Lower lobe of right lung (tissue), 2 donors: ENCODE data around the gene GNG7. TPM values are rescaled to one million over a fixed set of nuclear protein-coding genes. Genes with fewer than 3 reads are reported as not detected.

Experiments
- ATAC-seq, 2 donors: fragments of 200-7000 bp; cut with Tn5 transposase; one replicate each; pipeline ENCODE4 v1.9.1; 2020 to 2022; ENCODE audit warnings: mild to moderate bottlenecking in 2 of 2, moderate library complexity in 2 of 2
- DNase-seq: peaks from one replicate; pipeline ENCODE4 v3.0.0-alpha.2; 2020
- H3K27ac ChIP-seq: fragments of 200-600 bp; one replicate; pipeline ENCODE4 v1.8.0; 2022
- H3K27me3 ChIP-seq: fragments of 200-600 bp; one replicate; pipeline ENCODE4 v1.8.0; 2022; ENCODE audit warnings: low read depth
- H3K36me3 ChIP-seq: fragments of 200-600 bp; one replicate; pipeline ENCODE4 v1.8.0; 2022; ENCODE audit warnings: mild to moderate bottlenecking
- H3K4me1 ChIP-seq: fragments of 200-600 bp; one replicate; pipeline ENCODE4 v1.8.0; 2022
- H3K4me3 ChIP-seq: fragments of 200-600 bp; one replicate; pipeline ENCODE4 v1.8.0; 2022; ENCODE audit warnings: mild to moderate bottlenecking
- H3K9me3 ChIP-seq: fragments of 200-600 bp; one replicate; pipeline ENCODE4 v1.8.0; 2022
- intact Hi-C: fragments of 100-400 bp; cut with DNase I; formaldehyde crosslinking; loops from one replicate; pipeline ENCODE4 v1.11.0; 2022
- total RNA-seq: library from RNA; stranded (reverse); fragmentation: NEBNext Ultra II Directional; extraction: Animal tissue kit (Norgen Biotek cat#: 25700); gene quantifications from one replicate; pipeline ENCODE4 v1.2.1, GENCODE V29; 2021
- TF ChIP-seq, protein P1 (sequence below): fragments of 200-600 bp; IDR thresholded peaks from one replicate; pipeline ENCODE4 v1.8.0; 2022; ENCODE audit warnings: antibody characterized with exemption, mild to moderate bottlenecking
- donor health status: DM: no; HTN: yes; CAD: no; lungs with severe emphysema.

Gene GNG7
- total RNA-seq, 1 donor from 2014 or later, result 6.2 TPM

DNA sequence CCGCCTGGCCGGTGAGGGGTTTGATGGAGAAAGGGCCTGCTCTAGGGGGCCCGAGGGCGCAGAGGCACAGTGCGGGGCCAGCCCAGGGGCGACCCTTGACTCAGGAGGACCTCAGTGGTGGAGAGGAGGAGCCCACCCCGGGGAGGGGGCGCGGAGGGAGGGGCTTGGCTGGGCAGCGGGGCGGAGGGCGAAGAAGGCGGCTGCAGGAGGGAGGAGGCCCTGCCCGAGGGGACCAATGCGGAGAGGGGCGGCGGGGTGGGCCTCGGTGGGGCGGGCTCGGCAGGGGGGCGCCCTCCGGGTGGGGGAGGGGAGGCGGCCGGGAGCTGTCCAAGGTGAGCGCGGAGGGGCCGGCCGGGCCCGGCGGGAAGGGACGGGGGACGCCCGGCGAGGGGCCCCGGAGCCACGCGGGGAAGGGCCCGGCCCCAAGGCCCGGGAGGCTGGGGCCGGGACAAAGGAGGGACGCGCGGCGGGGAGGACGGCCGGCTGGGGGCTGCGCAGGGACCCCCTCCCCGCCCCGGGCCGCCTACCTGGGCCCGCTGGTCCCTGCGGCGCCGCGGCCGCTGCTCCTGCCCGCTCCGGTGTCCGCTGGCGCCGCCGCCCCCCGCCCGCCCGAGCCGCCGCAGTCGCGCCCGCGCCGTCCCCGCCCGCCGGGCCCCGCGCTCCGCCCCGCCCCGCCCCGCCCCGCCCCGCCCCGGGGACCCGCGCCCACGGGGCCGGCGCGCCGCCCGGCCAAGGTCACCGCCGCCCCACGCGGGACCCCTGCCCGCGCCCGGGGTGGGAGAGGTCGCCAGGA, 18.5 kb upstream of the GNG7 start, which contains the start of gene DIRAS1:
TSS of gene DIRAS1 (minus strand) at position 596 of the 793 bp plus-strand sequence. CDS start 3,566 bp downstream, outside the sequence.
- H3K4me3 ChIP-seq, result peak within 1 kb of the TSS; percentile 42
- intact Hi-C loops, result no loop called here
- TF ChIP-seq, protein P1, sequence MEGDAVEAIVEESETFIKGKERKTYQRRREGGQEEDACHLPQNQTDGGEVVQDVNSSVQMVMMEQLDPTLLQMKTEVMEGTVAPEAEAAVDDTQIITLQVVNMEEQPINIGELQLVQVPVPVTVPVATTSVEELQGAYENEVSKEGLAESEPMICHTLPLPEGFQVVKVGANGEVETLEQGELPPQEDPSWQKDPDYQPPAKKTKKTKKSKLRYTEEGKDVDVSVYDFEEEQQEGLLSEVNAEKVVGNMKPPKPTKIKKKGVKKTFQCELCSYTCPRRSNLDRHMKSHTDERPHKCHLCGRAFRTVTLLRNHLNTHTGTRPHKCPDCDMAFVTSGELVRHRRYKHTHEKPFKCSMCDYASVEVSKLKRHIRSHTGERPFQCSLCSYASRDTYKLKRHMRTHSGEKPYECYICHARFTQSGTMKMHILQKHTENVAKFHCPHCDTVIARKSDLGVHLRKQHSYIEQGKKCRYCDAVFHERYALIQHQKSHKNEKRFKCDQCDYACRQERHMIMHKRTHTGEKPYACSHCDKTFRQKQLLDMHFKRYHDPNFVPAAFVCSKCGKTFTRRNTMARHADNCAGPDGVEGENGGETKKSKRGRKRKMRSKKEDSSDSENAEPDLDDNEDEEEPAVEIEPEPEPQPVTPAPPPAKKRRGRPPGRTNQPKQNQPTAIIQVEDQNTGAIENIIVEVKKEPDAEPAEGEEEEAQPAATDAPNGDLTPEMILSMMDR, result no peak
- peaks cover 54% of the 10 kb centered on the region for H3K27me3 ChIP-seq
- no peaks in the 10 kb centered on the region for H3K9me3 ChIP-seq
- DNase-seq (no peak), ATAC-seq (no peak)
- H3K4me1 ChIP-seq, result peaks cover 9% of the 10 kb centered on the region
- H3K27ac ChIP-seq, result no peak within 1 kb of the TSS
- no peaks in the 10 kb centered on the region for H3K36me3 ChIP-seq

DNA sequence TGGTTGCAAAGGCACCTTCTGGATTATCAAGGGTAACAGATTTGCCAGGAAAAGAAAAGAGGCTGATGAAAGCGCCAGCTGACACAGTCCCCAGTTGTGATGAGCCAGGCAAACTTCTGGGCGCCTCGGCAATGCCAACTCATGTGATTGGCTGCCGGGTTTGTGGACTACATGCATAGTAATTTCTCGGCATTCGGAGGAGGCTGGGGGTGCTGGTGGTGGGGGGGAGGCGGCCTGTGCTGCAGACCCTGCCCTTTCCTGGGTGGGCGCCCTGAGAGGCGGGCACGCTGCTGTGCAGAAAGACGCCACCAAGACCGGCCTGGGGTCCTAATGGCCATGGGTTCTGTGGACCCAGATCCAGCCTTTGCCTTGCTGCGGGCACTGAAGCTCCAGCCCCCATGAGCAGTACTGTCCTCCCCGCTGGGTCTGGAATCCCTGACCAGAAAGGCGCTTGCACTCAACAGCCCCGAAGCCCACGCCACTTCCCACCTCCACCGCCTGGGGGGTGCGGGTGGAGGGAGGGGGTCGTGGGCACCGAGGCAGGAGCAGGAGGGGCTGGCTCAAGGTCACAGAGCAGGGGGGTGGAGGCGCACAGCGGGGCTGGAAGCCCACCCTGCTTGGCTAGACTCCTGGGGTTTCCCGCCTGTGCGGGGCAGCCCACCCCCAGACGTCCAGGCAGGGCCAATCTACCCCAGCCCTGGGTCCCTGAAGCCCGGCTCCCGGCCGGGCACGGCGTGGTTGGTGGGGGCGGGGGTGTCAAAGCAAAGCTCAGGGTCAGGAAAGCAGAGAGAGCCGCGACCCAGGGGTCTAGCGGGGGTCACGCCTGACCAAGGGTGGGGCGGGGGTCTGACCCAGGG, 17.7 kb upstream of the GNG7 start:
- Histone ChIP-seq H3K27ac (no peak overlapping the region), H3K9me3 (peaks cover 5% of the 10 kb centered on the region), H3K4me3 (peak overlapping the region; percentile 27), H3K36me3 (no peaks in the 10 kb centered on the region), H3K4me1 (peaks cover 9% of the 10 kb centered on the region), H3K27me3 (peaks cover 47% of the 10 kb centered on the region)
- DNase-seq, result no peak
- no peak for ATAC-seq
- TF ChIP-seq, protein P1, result no peak
- intact Hi-C loops, result no loop called here

DNA sequence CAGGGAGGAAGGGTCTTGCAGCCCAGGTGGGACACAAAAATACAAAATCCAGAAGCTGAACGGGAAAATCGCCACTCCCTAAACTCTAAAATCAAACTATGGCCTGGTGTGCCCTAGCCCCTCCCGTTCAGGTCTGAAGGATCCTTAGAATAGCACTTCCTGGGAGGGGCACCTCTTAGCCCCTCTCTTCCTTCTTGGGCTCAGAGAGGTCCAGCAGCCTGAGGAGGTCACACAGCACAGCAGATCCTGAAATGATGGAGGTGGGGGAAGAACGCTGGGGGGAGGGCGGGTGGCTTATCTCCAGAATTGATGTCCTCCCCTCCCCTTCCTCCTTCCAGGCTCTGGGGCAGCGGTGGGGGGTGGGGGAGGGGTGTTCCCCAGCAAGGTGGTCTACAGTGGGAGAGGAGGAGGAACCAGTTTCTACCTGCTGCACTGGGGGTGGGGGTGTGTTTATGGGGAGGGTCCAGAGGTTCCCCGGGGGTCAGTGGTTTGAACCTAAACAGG, 16.8 kb upstream of the GNG7 start:
- DNase-seq (no peak), ATAC-seq (no peak)
- TF ChIP-seq, protein P1, result no peak

DNA sequence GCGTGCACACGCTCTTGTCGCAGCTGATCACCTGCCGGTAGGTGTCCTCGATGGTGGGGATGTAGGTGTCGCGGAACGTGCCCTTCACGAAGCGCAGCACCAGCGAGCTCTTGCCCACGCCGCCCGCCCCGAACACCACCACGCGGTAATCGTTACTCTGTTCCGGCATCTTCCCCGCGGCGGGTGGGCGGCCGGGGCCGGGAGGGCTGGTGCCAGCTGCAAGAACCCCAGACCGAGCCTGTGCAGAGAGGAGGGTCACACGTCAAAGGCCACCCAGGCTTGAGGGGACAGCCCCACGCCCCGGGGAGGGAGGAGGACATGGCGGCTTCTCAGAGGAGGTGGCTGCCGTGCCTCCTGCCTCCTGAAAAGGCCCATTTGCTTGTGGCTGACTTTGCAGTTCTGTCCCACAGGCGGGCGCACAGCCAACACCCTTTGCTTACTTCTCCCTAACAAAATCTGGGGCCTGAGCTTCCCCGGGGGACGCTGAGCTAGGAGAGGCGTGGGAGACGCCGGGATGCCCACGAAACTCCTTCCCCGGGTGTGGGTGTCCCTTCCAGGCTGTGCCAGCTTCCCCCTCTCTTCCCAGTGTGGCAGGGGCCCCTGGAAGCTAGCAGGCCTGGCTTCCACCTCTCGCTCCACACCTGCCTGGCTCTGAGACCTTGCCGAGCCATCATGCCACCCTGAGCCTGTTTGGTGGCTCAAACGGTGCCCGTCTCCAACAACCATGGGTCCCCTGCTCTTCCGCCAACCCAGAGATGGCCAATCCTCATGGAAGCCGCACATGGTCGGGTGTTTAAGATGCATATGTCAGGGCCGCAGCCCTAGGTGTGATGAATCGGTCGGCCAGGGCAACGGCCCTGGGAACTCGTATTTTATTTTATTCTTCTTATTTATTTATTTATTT, 15.4 kb upstream of the GNG7 start:
- Histone ChIP-seq H3K4me3 (no peak overlapping the region), H3K9me3 (peaks cover 8% of the 10 kb centered on the region), H3K27me3 (peaks cover 36% of the 10 kb centered on the region), H3K36me3 (no peaks in the 10 kb centered on the region), H3K4me1 (peaks cover 2% of the 10 kb centered on the region), H3K27ac (no peak overlapping the region)
- DNase-seq (peak; percentile 33), ATAC-seq (no peak)
- intact Hi-C loops, result no loop called here
- TF ChIP-seq, protein P1, result no peak

More for the DNA sequence above, 16.8 kb upstream of the GNG7 start:
- H3K27ac ChIP-seq, result no peak overlapping the region
- H3K36me3 ChIP-seq, result no peaks in the 10 kb centered on the region
- peaks cover 47% of the 10 kb centered on the region for H3K27me3 ChIP-seq
- H3K4me1 ChIP-seq, result peaks cover 9% of the 10 kb centered on the region
- intact Hi-C loops, result no loop called here
- H3K4me3 ChIP-seq, result no peak overlapping the region
- peaks cover 8% of the 10 kb centered on the region for H3K9me3 ChIP-seq
